ENCODE results near the gene M1AP. TPM values are rescaled to one million over a fixed set of nuclear protein-coding genes. Genes with fewer than 3 reads are reported as not detected.

Gene M1AP
- total and polyA plus RNA-seq, 4 donors, result 0.77 to 1.2 (median 0.88) TPM

DNA sequence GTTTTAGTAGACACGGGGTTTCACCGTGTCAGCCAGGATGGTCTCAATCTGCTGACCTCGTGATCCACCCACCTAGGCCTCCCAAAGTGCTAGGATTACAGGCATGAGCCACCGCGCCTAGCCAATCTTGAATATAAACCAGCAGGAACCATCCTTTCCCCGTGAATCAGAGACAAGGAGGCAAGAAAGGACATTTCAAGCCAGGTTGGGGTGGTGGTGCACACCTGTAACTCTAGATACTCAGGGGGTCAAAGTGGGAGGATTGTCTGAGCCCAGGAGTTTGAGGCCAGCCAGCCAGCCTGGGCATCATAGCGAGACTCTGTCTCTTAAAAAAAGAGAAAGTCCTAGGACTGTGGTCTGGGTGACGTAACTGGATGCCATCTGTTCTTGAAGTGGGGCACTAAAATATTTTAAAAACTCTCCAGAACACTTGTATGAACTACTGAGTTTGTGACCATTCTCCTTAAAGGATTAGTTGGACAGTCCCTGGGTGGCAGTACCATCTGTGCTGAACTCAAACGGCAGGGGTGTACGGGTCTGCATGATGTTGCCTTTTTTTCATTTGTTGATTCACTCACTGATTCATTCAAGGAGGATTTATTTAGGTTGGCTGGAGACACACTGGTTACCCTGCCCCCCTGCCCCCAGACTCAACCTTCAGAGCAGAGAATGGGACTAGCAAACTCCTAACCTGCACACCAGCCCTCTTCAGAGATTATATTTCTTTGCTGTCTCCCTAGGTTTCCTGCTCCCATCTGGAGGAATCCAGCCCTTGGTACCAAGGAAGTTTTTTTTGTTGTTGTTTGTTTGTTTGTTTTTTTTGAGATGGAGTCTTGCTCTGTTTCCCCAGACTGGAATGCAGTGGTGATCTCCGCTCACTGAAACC is 136.8 kb downstream of the M1AP start:
- Histone ChIP-seq H3K36me3 (ENCODE audit: control insufficient read depth in 4 of 4, insufficient read depth in 4 of 4, low read length in 4 of 4) (peaks cover 0 to 3% (median 0%) of the 10 kb centered on the region in 4 donors), H3K27me3 (ENCODE audit: control insufficient read depth in 3 of 3, insufficient read depth in 3 of 3, low read length in 2 of 3) (peaks cover 6 to 63% (median 62%) of the 10 kb centered on the region in 3 donors), H3K4me3 (no peak overlapping the region), H3K9ac (ENCODE audit: insufficient read depth in 1 of 2, low read length in 2 of 2) (no peak overlapping the region), H3K4me1 (ENCODE audit: control insufficient read depth in 5 of 5, insufficient read depth in 5 of 5, low read length in 5 of 5) (peaks cover 5 to 23% (median 8%) of the 10 kb centered on the region in 5 donors), H3K9me3 (ENCODE audit: control insufficient read depth in 4 of 4, insufficient read depth in 3 of 4, low read length in 3 of 4) (peaks cover 0 to 14% (median 0%) of the 10 kb centered on the region in 4 donors), H3K27ac (ENCODE audit: low read depth in 1 of 2, low read length in 1 of 2) (no peak overlapping the region)
- ATAC-seq (ENCODE audit: insufficient read depth, low FRiP score) (no peak), DNase-seq (no peak)
- WGBS, 2 donors, result 36 to 38% methylated on average over 11 of the region's 11 CpGs
- TF ChIP-seq, protein P1, sequence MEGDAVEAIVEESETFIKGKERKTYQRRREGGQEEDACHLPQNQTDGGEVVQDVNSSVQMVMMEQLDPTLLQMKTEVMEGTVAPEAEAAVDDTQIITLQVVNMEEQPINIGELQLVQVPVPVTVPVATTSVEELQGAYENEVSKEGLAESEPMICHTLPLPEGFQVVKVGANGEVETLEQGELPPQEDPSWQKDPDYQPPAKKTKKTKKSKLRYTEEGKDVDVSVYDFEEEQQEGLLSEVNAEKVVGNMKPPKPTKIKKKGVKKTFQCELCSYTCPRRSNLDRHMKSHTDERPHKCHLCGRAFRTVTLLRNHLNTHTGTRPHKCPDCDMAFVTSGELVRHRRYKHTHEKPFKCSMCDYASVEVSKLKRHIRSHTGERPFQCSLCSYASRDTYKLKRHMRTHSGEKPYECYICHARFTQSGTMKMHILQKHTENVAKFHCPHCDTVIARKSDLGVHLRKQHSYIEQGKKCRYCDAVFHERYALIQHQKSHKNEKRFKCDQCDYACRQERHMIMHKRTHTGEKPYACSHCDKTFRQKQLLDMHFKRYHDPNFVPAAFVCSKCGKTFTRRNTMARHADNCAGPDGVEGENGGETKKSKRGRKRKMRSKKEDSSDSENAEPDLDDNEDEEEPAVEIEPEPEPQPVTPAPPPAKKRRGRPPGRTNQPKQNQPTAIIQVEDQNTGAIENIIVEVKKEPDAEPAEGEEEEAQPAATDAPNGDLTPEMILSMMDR (IDR thresholded peaks at IDR 0.05; ENCODE audit: control extremely low read depth, extremely low read depth), result no peak

DNA sequence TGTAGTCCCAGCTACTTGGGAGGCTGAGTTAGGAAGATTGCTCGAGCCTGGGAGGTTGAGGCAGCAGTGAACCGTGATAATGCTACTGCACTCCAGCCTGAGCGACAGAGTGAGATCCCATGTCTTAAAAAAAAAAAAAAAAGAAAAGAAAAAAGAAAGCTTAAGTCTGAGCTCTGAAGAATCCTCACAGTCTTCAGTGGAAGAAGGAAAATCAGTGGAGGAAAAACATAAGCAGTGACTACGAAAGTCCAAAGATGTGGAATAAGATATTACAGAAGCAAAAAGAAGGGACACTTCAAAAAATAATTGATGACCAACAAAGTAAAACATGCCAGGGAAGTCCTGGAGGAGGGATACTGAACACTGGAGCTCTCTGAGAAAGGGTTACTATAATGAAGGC is 137.9 kb downstream of the M1AP start:
- DNase-seq, result no peak
- Histone ChIP-seq H3K27me3 (ENCODE audit: control insufficient read depth in 3 of 3, insufficient read depth in 3 of 3, low read length in 2 of 3) (peaks cover 6 to 67% (median 57%) of the 10 kb centered on the region in 3 donors), H3K4me1 (ENCODE audit: control insufficient read depth in 5 of 5, insufficient read depth in 5 of 5, low read length in 5 of 5) (peaks cover 3 to 20% (median 8%) of the 10 kb centered on the region in 5 donors)

DNA sequence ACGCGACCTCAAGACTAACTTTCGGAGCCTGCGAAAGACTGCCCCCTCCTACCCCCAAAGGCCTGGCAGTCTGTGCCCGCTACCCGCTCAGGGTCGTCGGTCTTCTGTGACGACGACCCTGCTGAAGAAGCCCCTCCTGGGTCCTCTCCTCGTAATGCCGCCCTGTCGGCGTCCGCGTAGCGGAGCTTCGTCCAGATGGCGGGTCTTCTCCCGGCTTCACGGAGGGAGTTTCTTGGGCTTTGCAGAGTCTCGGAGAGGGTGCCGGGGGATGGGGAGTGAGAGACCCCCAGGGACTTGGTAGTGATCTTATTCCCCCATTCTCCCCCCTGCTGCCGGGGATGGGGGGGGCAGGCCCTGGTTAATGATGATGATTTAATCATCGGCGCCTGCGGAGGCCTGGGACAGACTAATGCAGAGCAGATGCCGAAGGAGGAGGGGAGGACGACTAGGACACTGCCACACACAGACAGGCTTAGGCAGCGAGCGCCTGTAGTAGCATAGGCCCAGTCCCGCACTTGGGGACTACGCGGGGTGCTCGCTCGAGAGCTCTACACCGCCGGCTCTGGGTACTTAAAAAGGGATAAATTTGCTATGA is 140.1 kb downstream of the M1AP start:
- DNase-seq (peak in 2 of 3 donors; percentile 37 to 44), ATAC-seq (ENCODE audit: insufficient read depth, low FRiP score) (no peak)
- Histone ChIP-seq H3K4me1 (ENCODE audit: control insufficient read depth in 5 of 5, insufficient read depth in 5 of 5, low read length in 5 of 5) (peaks cover 6 to 22% (median 9%) of the 10 kb centered on the region in 5 donors), H3K27ac (ENCODE audit: low read depth in 1 of 2, low read length in 1 of 2) (peak overlapping the region; percentile 51 to 98), H3K9me3 (ENCODE audit: control insufficient read depth in 4 of 4, insufficient read depth in 3 of 4, low read length in 3 of 4) (no peaks in the 10 kb centered on the region), H3K4me3 (peak overlapping the region; percentile 47), H3K9ac (ENCODE audit: insufficient read depth in 1 of 2, low read length in 2 of 2) (peak overlapping the region; percentile 8 to 93), H3K36me3 (ENCODE audit: control insufficient read depth in 4 of 4, insufficient read depth in 4 of 4, low read length in 4 of 4) (peaks cover 0 to 14% (median 8%) of the 10 kb centered on the region in 4 donors), H3K27me3 (ENCODE audit: control insufficient read depth in 3 of 3, insufficient read depth in 3 of 3, low read length in 2 of 3) (peaks cover 0 to 63% (median 62%) of the 10 kb centered on the region in 3 donors)
- WGBS, 2 donors, result 14 to 15% methylated on average over 38 of the region's 38 CpGs
- TF ChIP-seq, protein P1 (IDR thresholded peaks at IDR 0.05; ENCODE audit: control extremely low read depth, extremely low read depth), result no peak

More for the DNA sequence above, 137.9 kb downstream of the M1AP start:
- no peak overlapping the region for H3K4me3 ChIP-seq
- WGBS, 2 donors, result 85 to 89% methylated on average over 4 of the region's 4 CpGs
- no peak overlapping the region for H3K9ac ChIP-seq (ENCODE audit: insufficient read depth in 1 of 2, low read length in 2 of 2)
- no peak for ATAC-seq (ENCODE audit: insufficient read depth, low FRiP score)
- H3K27ac ChIP-seq (ENCODE audit: low read depth in 1 of 2, low read length in 1 of 2), result no peak overlapping the region
- H3K9me3 ChIP-seq (ENCODE audit: control insufficient read depth in 4 of 4, insufficient read depth in 3 of 4, low read length in 3 of 4), result peaks cover 0 to 8% (median 0%) of the 10 kb centered on the region in 4 donors
- H3K36me3 ChIP-seq (ENCODE audit: control insufficient read depth in 4 of 4, insufficient read depth in 4 of 4, low read length in 4 of 4), result peaks cover 0 to 10% (median 6%) of the 10 kb centered on the region in 4 donors
- TF ChIP-seq, protein P1 (IDR thresholded peaks at IDR 0.05; ENCODE audit: control extremely low read depth, extremely low read depth), result no peak

Other genes with a start within 250 kb of the M1AP start
- gene C2orf81, start 226.7 kb downstream of the M1AP start, total RNA-seq, result 10 to 100 TPM in 1 of 2 donors, 1 to 10 TPM in 1; 3.4 to 16.9 TPM
- gene C2orf81, start 226.7 kb downstream of the M1AP start, polyA plus RNA-seq, result 1 to 10 TPM; 7.3 TPM
- gene WDR54, start 226.6 kb downstream of the M1AP start, total RNA-seq, result 10 to 100 TPM; 36.1 to 42.3 TPM
- 10 to 100 TPM; 15.4 to 27.9 TPM for gene WDR54, start 226.6 kb downstream of the M1AP start, polyA plus RNA-seq
- gene RTKN, start 206.4 kb downstream of the M1AP start, total RNA-seq, result 10 to 100 TPM; 37.5 to 46.0 TPM
- 10 to 100 TPM; 21.9 to 23.7 TPM for gene RTKN, start 206.4 kb downstream of the M1AP start, polyA plus RNA-seq
- 10 to 100 TPM; 22.7 to 40.7 TPM for gene INO80B, start 193.2 kb downstream of the M1AP start, total RNA-seq
- gene INO80B, start 193.2 kb downstream of the M1AP start, polyA plus RNA-seq, result 10 to 100 TPM; 33.1 to 72.3 TPM
- gene WBP1, start 189.9 kb downstream of the M1AP start, total RNA-seq, result 10 to 100 TPM; 39.5 to 65.0 TPM
- 10 to 100 TPM; 55.9 to 56.7 TPM for gene WBP1, start 189.9 kb downstream of the M1AP start, polyA plus RNA-seq
- 10 to 100 TPM; 37.5 to 72.0 TPM for gene MOGS, start 182.9 kb downstream of the M1AP start, total RNA-seq
- 10 to 100 TPM; 35.4 to 53.5 TPM for gene MOGS, start 182.9 kb downstream of the M1AP start, polyA plus RNA-seq
- gene MRPL53, start 175.7 kb downstream of the M1AP start, total RNA-seq, result 100 to 1,000 TPM in 1 of 2 donors, 10 to 100 TPM in 1; 23.3 to 106 TPM
- gene MRPL53, start 175.7 kb downstream of the M1AP start, polyA plus RNA-seq, result 10 to 100 TPM; 70.6 to 70.9 TPM
- gene CCDC142, start 165.3 kb downstream of the M1AP start, total RNA-seq, result 10 to 100 TPM; 17.8 to 25.5 TPM
- 1 to 10 TPM; 5.5 to 8.2 TPM for gene CCDC142, start 165.3 kb downstream of the M1AP start, polyA plus RNA-seq
- gene TTC31, start 165.2 kb downstream of the M1AP start, total RNA-seq, result 10 to 100 TPM; 20.9 to 23.7 TPM
- gene TTC31, start 165.2 kb downstream of the M1AP start, polyA plus RNA-seq, result 10 to 100 TPM; 13.7 to 19.2 TPM
- gene LBX2, start 148.7 kb downstream of the M1AP start, total RNA-seq, result 1 to 10 TPM in 1 of 2 donors, under 1 TPM in 1; 0.63 to 1.9 TPM
- gene LBX2, start 148.7 kb downstream of the M1AP start, polyA plus RNA-seq, result 1 to 10 TPM in 1 of 2 donors, under 1 TPM in 1; 0.83 to 1.4 TPM
- 10 to 100 TPM; 16.7 to 35.5 TPM for gene PCGF1, start 140.6 kb downstream of the M1AP start, total RNA-seq
- 10 to 100 TPM; 20.6 to 47.8 TPM for gene PCGF1, start 140.6 kb downstream of the M1AP start, polyA plus RNA-seq
- not detected for gene TLX2, start 133.9 kb downstream of the M1AP start, total RNA-seq
- gene TLX2, start 133.9 kb downstream of the M1AP start, polyA plus RNA-seq, result under 1 TPM in 1 of 2 donors, not detected in 1; 0.03 TPM
- gene DQX1, start 122.1 kb downstream of the M1AP start, total RNA-seq, result under 1 TPM in 1 of 2 donors, not detected in 1; 0.34 TPM
- under 1 TPM; 0.12 to 0.17 TPM for gene DQX1, start 122.1 kb downstream of the M1AP start, polyA plus RNA-seq
- gene AUP1, start 118.6 kb downstream of the M1AP start, total RNA-seq, result 100 to 1,000 TPM in 1 of 2 donors, 10 to 100 TPM in 1; 65.6 to 102 TPM
- 100 to 1,000 TPM; 156 to 185 TPM for gene AUP1, start 118.6 kb downstream of the M1AP start, polyA plus RNA-seq
- 10 to 100 TPM; 26.6 to 32.4 TPM for gene HTRA2, start 118.4 kb downstream of the M1AP start, total RNA-seq
- gene HTRA2, start 118.4 kb downstream of the M1AP start, polyA plus RNA-seq, result 10 to 100 TPM; 30.7 to 42.1 TPM
- 10 to 100 TPM in 1 of 2 donors, 1 to 10 TPM in 1; 5.9 to 11.1 TPM for gene LOXL3, start 94.4 kb downstream of the M1AP start, total RNA-seq
- gene LOXL3, start 94.4 kb downstream of the M1AP start, polyA plus RNA-seq, result 1 to 10 TPM; 2.9 to 7.3 TPM
- gene DOK1, start 93.6 kb downstream of the M1AP start, total RNA-seq, result 10 to 100 TPM; 17.7 to 34.5 TPM
- gene DOK1, start 93.6 kb downstream of the M1AP start, polyA plus RNA-seq, result 10 to 100 TPM; 18.6 to 37.3 TPM
- gene SEMA4F, start 5.9 kb upstream of the M1AP start, total RNA-seq, result 1 to 10 TPM; 4.9 to 9.6 TPM
- 1 to 10 TPM; 3.0 to 3.4 TPM for gene SEMA4F, start 5.9 kb upstream of the M1AP start, polyA plus RNA-seq
- 10 to 100 TPM; 13.6 to 43.1 TPM for gene HK2, start 185.8 kb upstream of the M1AP start, total RNA-seq
- gene HK2, start 185.8 kb upstream of the M1AP start, polyA plus RNA-seq, result 10 to 100 TPM; 18.9 to 22.6 TPM

Measured in lung (tissue), 12 donors.